ENCODE results near the gene NOP53. TPM values are rescaled to one million over a fixed set of nuclear protein-coding genes. Genes with fewer than 3 reads are reported as not detected.

The NOP53 gene
- total and polyA plus RNA-seq, 10 donors = 280 to 858 (median 406) TPM

GRCh38 chr19:47698631-47699359 is 46.6 kb upstream of the NOP53 start:
- H3K4me3 ChIP-seq = no peak overlapping the region
- peak overlapping the region in 1 of 8 donors; percentile 51 for H3K27ac ChIP-seq
- TF ChIP-seq POLR2AphosphoS5 (IDR thresholded peaks at IDR 0.05) = peak in 1 of 3 donors; percentile 28
- TF ChIP-seq CTCF (IDR thresholded peaks at IDR 0.05 in 8 of 11, conservative IDR thresholded peaks at IDR 0.05 in 3 of 11) = no peak
- no peaks in the 10 kb centered on the region for H3K27me3 ChIP-seq (replicated peaks in 1 of 7)
- no peak for DNase-seq
- H3K9me3 ChIP-seq = no peaks in the 10 kb centered on the region
- peaks cover 0 to 88% (median 53%) of the 10 kb centered on the region in 6 donors for H3K36me3 ChIP-seq
- intact Hi-C loops (cut with DNase I; ENCODE audit: low total_unique reads) = loop anchor here (2.0 kb wide), 1 partner anchor 262 kb away; no protein-coding TSS in a partner anchor
- WGBS, 5 donors = 90 to 96% (median 93%) methylated on average over 46 of the region's 46 CpGs
- peaks cover 0 to 11% (median 6%) of the 10 kb centered on the region in 6 donors for H3K4me1 ChIP-seq

DNA sequence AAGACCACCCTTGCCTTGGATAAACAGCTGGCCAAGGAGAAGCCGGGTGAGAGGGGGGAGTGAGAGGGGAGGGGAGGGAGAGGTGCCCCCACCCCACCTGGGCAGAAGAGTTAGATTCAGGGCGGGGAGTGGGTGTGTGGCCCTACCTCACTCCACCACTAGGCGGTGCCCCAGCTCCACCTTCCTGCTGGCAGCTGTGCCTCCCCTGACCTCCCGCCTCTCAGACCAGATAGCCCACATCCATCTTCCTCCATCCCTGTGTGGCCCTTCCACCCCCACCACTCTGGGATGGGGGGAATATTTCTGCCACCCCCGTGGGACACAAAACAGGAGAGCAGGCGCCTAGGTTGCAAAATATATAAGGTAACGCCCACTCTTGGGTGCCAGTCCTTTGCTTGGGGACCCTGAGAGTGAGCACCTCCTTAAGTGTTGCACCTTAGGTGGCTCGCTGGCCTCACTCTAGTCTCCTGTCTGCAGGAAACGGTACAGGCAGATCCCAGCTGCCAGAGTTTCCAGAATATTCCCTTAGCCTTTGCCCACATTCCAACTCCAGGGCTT is 45.9 kb upstream of the NOP53 start:
- no peak overlapping the region for H3K4me3 ChIP-seq
- peak in 1 of 3 donors; percentile 32 for TF ChIP-seq POLR2AphosphoS5 (IDR thresholded peaks at IDR 0.05)
- peak in 10 of 11 experiments; percentile 28 to 81 (median 66) for TF ChIP-seq CTCF (IDR thresholded peaks at IDR 0.05 in 8 of 11, conservative IDR thresholded peaks at IDR 0.05 in 3 of 11)
- TF ChIP-seq POLR2A (IDR thresholded peaks at IDR 0.05) = no peak
- no peaks in the 10 kb centered on the region for H3K27me3 ChIP-seq (replicated peaks in 1 of 7)
- H3K4me1 ChIP-seq = peaks cover 0 to 11% (median 6%) of the 10 kb centered on the region in 6 donors
- intact Hi-C loops (cut with DNase I; ENCODE audit: low total_unique reads) = loop anchor here (2.0 kb wide), 1 partner anchor 263 kb away; no protein-coding TSS in a partner anchor
- H3K36me3 ChIP-seq = peaks cover 0 to 87% (median 53%) of the 10 kb centered on the region in 6 donors
- DNase-seq = peak; percentile 85
- no peaks in the 10 kb centered on the region for H3K9me3 ChIP-seq
- no peak overlapping the region for H3K27ac ChIP-seq
- WGBS, 5 donors = 67 to 74% (median 70%) methylated on average over 7 to 9 of the region's 9 CpGs

- DNase-seq = no peak
- Histone ChIP-seq H3K36me3 (peaks cover 0 to 70% (median 47%) of the 10 kb centered on the region in 6 donors), H3K9me3 (no peaks in the 10 kb centered on the region), H3K4me3 (no peak overlapping the region), H3K27me3 (replicated peaks in 1 of 7) (no peaks in the 10 kb centered on the region), H3K4me1 (peaks cover 0 to 11% (median 6%) of the 10 kb centered on the region in 6 donors), H3K27ac (no peak overlapping the region)
- 92 to 97% (median 94%) methylated on average over 38 to 43 of the region's 43 CpGs for WGBS, 5 donors
- TF ChIP-seq CTCF (IDR thresholded peaks at IDR 0.05 in 8 of 11, conservative IDR thresholded peaks at IDR 0.05 in 3 of 11) (no peak), POLR2AphosphoS5 (IDR thresholded peaks at IDR 0.05) (peak in 1 of 3 donors; percentile 29), POLR2A (IDR thresholded peaks at IDR 0.05) (no peak)
- intact Hi-C loops (cut with DNase I; ENCODE audit: low total_unique reads) = loop anchor here (10.0 kb wide), 2 partner anchors 156 to 406 kb away; no protein-coding TSS in a partner anchor
Measured at GRCh38 chr19:47700934-47701716, 44.2 kb upstream of the NOP53 start.

All from spleen (tissue), 11 donors.